A673 (cell line): ENCODE data around the gene SPATA9. TPM values are rescaled to one million over a fixed set of nuclear protein-coding genes. Genes with fewer than 3 reads are reported as not detected.

Source experiments
- BruUV-seq: library from RNA; stranded (reverse); fragments of 400-500 nt; replicated peaks from 2 replicates; lab custom pipeline; 2021; lab: Mats Ljungman, UMichigan
- CTCF ChIA-PET: fragments of 300-600 bp; sonication (Branson Sonifier 250); formaldehyde crosslinking; loops from one replicate; lab custom pipeline; 2022; ENCODE audit warnings: antibody characterized with exemption; lab: Charles Lee
- POLR2A ChIA-PET: fragments of 300-600 bp; sonication (Branson Sonifier 250); formaldehyde crosslinking; loops from one replicate; lab custom pipeline; 2022; ENCODE audit warnings: antibody characterized with exemption; ENCODE audit not compliant: low non-redundant PET; lab: Charles Lee
- DNase-seq: peaks from one replicate; pipeline ENCODE4 v3.0.0-alpha.2; 2015; ENCODE audit warnings: low spot score
- H3K27ac ChIP-seq: fragments of 200-600 bp; sonication (generic); 2 replicates; pipeline ENCODE4 v1.5.1; 2016; ENCODE audit warnings: mixed run types, low read depth, mild to moderate bottlenecking, mixed read lengths, antibody characterized with exemption, low read length; ENCODE audit not compliant: poor library complexity, severe bottlenecking
- H3K27me3 ChIP-seq: fragments of 200-600 bp; sonication (generic); replicated peaks from 2 replicates; pipeline ENCODE4 v1.6.1; 2017; ENCODE audit warnings: mixed run types, low read depth, mild to moderate bottlenecking, mixed read lengths, antibody characterized with exemption, low read length; ENCODE audit not compliant: insufficient read depth, poor library complexity
- H3K36me3 ChIP-seq: fragments of 200-600 bp; sonication (generic); 2 replicates; pipeline ENCODE4 v1.6.1; 2016; ENCODE audit warnings: mixed run types, mild to moderate bottlenecking, mixed read lengths, antibody characterized with exemption, low read length; ENCODE audit not compliant: insufficient read depth, poor library complexity, severe bottlenecking
- H3K4me1 ChIP-seq: fragments of 200-600 bp; sonication (generic); 2 replicates; pipeline ENCODE4 v1.6.1; 2017; ENCODE audit warnings: mixed run types, mild to moderate bottlenecking, mixed read lengths, antibody characterized with exemption, low read length; ENCODE audit not compliant: insufficient read depth, poor library complexity, severe bottlenecking
- H3K4me3 ChIP-seq: fragments of 200-600 bp; sonication (generic); 2 replicates; pipeline ENCODE4 v1.5.1; 2016; ENCODE audit warnings: low read depth, mixed run types, mild to moderate bottlenecking, mixed read lengths, low read length; ENCODE audit not compliant: poor library complexity, severe bottlenecking
- H3K9me3 ChIP-seq: fragments of 200-600 bp; sonication (generic); 2 replicates; pipeline ENCODE4 v1.6.1; 2016; ENCODE audit warnings: mixed run types, low read depth, mild to moderate bottlenecking, mixed read lengths, antibody characterized with exemption, low read length; ENCODE audit not compliant: poor library complexity, severe bottlenecking
- EZH2 ChIP-seq: fragments of 200-600 bp; sonication (generic); IDR thresholded peaks from 2 replicates; pipeline ENCODE4 v1.6.1; 2017; ENCODE audit warnings: borderline replicate concordance, low read depth, mild to moderate bottlenecking, mixed read lengths, antibody characterized with exemption, low read length; ENCODE audit not compliant: poor library complexity, severe bottlenecking
- intact Hi-C: fragments of 100-400 bp; cut with micrococcal nuclease; formaldehyde crosslinking; loops from one replicate; pipeline ENCODE4 v1.10.0; 2022; ENCODE audit not compliant: unreplicated experiment
- total RNA-seq: library from RNA; stranded (reverse); gene quantifications from 2 replicates; pipeline ENCODE4 v1.2.3, GENCODE V29; 2021
- TF ChIP-seq, protein P1 (sequence below): fragments of 300-800, 200-600 bp; sonication (generic); conservative IDR thresholded peaks from 2 replicates; pipeline ENCODE4 v1.5.1; 2017; ENCODE audit warnings: low read depth, mild to moderate bottlenecking, antibody characterized with exemption, low read length, moderate library complexity, mixed read lengths

The SPATA9 gene
- total RNA-seq, 1 experiment from 2014 or later, result not detected

DNA sequence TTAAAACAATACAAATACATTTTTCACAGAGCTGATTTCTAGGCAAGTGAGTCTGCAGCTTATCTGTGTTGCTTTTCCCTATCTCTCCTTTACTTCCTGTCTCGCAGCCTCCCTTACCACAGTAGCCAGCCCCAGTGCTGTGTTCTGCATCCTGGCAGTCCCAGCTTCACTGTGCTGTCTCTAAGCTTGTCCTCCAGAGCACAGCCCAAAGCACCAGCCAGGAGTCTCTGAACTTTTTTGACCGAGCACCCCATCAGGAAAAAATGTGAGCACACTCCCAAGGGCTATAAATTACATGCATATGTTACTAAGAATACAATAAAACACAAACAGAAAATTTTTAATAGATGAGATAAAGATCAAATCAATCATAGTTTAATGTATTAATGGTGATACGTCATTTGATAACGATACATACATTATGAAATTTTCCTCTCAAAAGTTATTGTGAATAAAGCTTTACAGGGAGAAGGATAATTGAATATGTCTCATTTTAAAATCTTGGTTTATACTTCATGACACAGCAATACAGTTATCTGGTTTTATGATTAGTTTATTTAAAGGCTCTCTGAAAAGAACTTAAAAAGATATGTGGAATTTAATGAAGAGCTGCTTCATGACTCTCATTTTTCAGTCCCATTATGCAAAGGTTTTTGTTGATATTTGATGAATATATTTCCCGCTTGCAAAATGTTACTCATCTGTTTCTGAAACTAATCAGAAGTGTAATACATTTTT is 41.0 kb upstream of the SPATA9 start:
- TF ChIP-seq, protein P1, sequence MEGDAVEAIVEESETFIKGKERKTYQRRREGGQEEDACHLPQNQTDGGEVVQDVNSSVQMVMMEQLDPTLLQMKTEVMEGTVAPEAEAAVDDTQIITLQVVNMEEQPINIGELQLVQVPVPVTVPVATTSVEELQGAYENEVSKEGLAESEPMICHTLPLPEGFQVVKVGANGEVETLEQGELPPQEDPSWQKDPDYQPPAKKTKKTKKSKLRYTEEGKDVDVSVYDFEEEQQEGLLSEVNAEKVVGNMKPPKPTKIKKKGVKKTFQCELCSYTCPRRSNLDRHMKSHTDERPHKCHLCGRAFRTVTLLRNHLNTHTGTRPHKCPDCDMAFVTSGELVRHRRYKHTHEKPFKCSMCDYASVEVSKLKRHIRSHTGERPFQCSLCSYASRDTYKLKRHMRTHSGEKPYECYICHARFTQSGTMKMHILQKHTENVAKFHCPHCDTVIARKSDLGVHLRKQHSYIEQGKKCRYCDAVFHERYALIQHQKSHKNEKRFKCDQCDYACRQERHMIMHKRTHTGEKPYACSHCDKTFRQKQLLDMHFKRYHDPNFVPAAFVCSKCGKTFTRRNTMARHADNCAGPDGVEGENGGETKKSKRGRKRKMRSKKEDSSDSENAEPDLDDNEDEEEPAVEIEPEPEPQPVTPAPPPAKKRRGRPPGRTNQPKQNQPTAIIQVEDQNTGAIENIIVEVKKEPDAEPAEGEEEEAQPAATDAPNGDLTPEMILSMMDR, result no peak
- TF ChIP-seq EZH2, result no peak
- Histone ChIP-seq H3K36me3 (no peaks in the 10 kb centered on the region), H3K4me3 (no peak overlapping the region), H3K4me1 (peaks cover 12% of the 10 kb centered on the region), H3K27me3 (no peaks in the 10 kb centered on the region), H3K27ac (no peak overlapping the region), H3K9me3 (no peaks in the 10 kb centered on the region)
- CTCF ChIA-PET, result no interaction called here
- no peak for DNase-seq
- intact Hi-C loops, result no loop called here
- BruUV-seq, result no TSS peak
- POLR2A ChIA-PET, result no interaction called here

DNA sequence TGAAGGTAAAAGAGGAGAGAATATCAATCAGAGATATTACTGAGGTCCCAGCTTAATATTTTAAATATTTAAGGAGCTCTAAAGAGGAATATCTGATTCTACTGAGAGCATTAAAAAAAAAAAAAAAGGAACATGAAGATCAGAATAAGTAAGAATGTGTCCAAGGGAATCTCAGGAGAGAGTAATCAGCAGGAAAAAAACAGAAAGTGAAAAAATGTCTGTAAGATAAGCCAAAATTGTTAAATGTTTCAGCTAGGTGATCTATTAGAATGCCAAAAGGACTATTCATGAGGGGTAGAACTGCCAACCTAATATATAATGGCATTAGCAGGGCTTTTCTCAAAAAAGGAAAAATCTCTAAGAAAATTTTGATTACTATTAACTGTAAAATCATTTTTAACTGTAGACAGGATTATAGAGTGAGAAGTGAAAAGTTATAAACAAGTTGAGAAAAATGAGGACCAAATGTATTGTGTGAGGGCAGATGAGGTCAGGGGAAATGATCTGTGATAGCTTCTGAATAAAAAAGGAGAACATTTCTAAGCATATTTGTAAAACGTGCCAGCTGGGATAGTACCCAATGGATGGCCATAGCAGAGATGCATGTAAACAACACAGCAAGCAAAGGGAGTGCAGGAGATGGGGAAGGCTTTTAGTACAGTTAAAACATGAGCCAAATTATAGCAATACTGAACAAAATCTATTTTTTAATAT is 38.9 kb upstream of the SPATA9 start:
- Histone ChIP-seq H3K36me3 (no peaks in the 10 kb centered on the region), H3K27ac (no peak overlapping the region), H3K4me3 (no peak overlapping the region), H3K27me3 (no peaks in the 10 kb centered on the region), H3K9me3 (no peaks in the 10 kb centered on the region), H3K4me1 (peaks cover 12% of the 10 kb centered on the region)
- ChIA-PET POLR2A (no interaction called here), CTCF (interaction anchor here (0.6 kb wide), 1 partner anchor 59 kb away, joined by 8 read pairs; no protein-coding TSS in a partner anchor)
- BruUV-seq, result no TSS peak
- TF ChIP-seq, protein P1, result no peak
- no peak for TF ChIP-seq EZH2
- intact Hi-C loops, result no loop called here
- no peak for DNase-seq

DNA sequence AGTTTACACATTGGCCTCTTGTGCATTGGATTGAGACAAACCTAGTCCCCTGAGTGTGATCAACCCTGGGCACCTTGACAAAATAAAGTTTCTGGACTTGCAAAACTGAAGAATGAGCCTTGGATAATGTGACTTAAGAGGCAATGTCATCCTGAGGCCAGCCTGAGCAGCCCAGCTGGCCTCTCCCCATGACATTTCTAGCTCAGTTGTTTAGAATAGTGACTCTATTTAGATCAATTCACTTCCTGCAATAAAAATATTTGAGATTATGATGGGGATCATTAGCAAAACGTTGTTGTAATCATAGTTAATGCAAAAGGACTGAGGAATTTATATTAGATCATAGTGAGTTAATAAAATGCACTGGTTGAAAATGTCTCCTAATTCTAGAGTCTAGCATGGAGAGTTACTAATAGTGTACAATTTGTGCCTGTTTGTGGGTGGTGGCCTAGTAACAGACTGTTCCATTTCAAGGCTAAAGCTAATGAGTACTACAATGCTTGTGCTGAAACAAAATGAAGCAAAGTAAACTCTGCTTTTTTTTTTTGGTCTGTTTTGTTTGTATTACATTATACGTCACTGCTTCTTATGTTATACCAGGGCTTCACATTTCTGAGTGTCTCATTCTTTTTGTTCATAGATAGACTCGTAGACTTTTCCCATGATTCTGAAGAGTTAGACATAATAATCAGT is 37.4 kb upstream of the SPATA9 start:
- H3K36me3 ChIP-seq, result no peaks in the 10 kb centered on the region
- intact Hi-C loops, result no loop called here
- no TSS peak for BruUV-seq
- peaks cover 4% of the 10 kb centered on the region for H3K4me1 ChIP-seq
- no peak overlapping the region for H3K4me3 ChIP-seq
- no peak for TF ChIP-seq EZH2
- TF ChIP-seq, protein P1, result no peak
- H3K9me3 ChIP-seq, result no peaks in the 10 kb centered on the region
- no peaks in the 10 kb centered on the region for H3K27me3 ChIP-seq
- no peak overlapping the region for H3K27ac ChIP-seq
- ChIA-PET CTCF (interaction anchor here (0.6 kb wide), 1 partner anchor 1198 kb away, joined by 5 read pairs; no protein-coding TSS in a partner anchor), POLR2A (no interaction called here)
- no peak for DNase-seq
